Neural progenitor cell (in vitro differentiated cells): Measurements from ENCODE around the gene SS18L1. TPM values are rescaled to one million over a fixed set of nuclear protein-coding genes. Genes with fewer than 3 reads are reported as not detected.
A peak's percentile ranks its signal among the peaks of the same experiment; 100 is the strongest.
"Not testable (repeated sequence)": the region's sequence is repeated elsewhere in the genome, so short reads cannot be mapped to it uniquely, and the experiment has no call there.

ENCODE experiments used
- DNase-seq: peaks from one replicate; pipeline ENCODE4 v3.0.0-alpha.2; 2016; ENCODE audit warnings: low spot score
- H2AFZ ChIP-seq: fragments of 200-600 bp; sonication (generic); replicated peaks from 2 replicates; pipeline ENCODE4 v1.6.1; 2016; ENCODE audit warnings: antibody characterized with exemption
- H3F3A ChIP-seq: fragments of 200-600 bp; sonication (generic); 2 replicates; pipeline ENCODE4 v1.6.1; 2016; ENCODE audit warnings: antibody characterized with exemption, low read depth
- H3K27ac ChIP-seq: fragments of 200-600 bp; sonication (generic); 2 replicates; pipeline ENCODE4 v1.5.1; 2016; ENCODE audit warnings: mild to moderate bottlenecking
- H3K27me3 ChIP-seq: fragments of 200-600 bp; sonication (generic); 2 replicates; pipeline ENCODE4 v1.6.1; 2016; ENCODE audit warnings: mild to moderate bottlenecking, moderate library complexity
- H3K36me3 ChIP-seq: fragments of 200-600 bp; sonication (generic); 2 replicates; pipeline ENCODE4 v1.5.1; 2016
- H3K4me1 ChIP-seq: fragments of 200-600 bp; sonication (generic); 2 replicates; pipeline ENCODE4 v1.6.1; 2016; ENCODE audit warnings: mixed run types
- H3K4me2 ChIP-seq: fragments of 200-600 bp; sonication (generic); 2 replicates; pipeline ENCODE4 v1.6.1; 2016
- H3K4me3 ChIP-seq: fragments of 200-600 bp; sonication (generic); 2 replicates; pipeline ENCODE4 v1.5.1; 2016
- H3K79me2 ChIP-seq: fragments of 200-600 bp; sonication (generic); 2 replicates; pipeline ENCODE4 v1.6.1; 2016; ENCODE audit warnings: low read depth
- H3K9ac ChIP-seq: fragments of 200-600 bp; sonication (generic); 2 replicates; pipeline ENCODE4 v1.6.1; 2016
- H3K9me3 ChIP-seq: fragments of 200-600 bp; sonication (generic); 2 replicates; pipeline ENCODE4 v1.5.1; 2016; ENCODE audit warnings: low read depth
- H4K20me1 ChIP-seq: fragments of 200-600 bp; sonication (generic); 2 replicates; pipeline ENCODE4 v1.6.1; 2016; ENCODE audit warnings: low read depth
- H3K27ac Mint-ChIP-seq: 3 replicates; pipeline ENCODE4 v1.8.0; 2021; ENCODE audit warnings: mixed read lengths
- H3K27me3 Mint-ChIP-seq: 2 replicates; pipeline ENCODE4 v1.8.0; 2022; ENCODE audit warnings: low read depth, mild to moderate bottlenecking, inconsistent platforms, moderate library complexity, mixed read lengths; ENCODE audit not compliant: insufficient read depth
- H3K36me3 Mint-ChIP-seq: 3 replicates; pipeline ENCODE4 v1.8.0; 2021; ENCODE audit warnings: mixed read lengths
- H3K4me1 Mint-ChIP-seq: 3 replicates; pipeline ENCODE4 v1.8.0; 2021; ENCODE audit warnings: mixed read lengths
- H3K4me3 Mint-ChIP-seq: 3 replicates; pipeline ENCODE4 v1.8.0; 2021; ENCODE audit warnings: mild to moderate bottlenecking, moderate library complexity, mixed read lengths
- H3K9me3 Mint-ChIP-seq: 3 replicates; pipeline ENCODE4 v1.8.0; 2020; ENCODE audit warnings: mixed read lengths
- EZH2 ChIP-seq: fragments of 200-600 bp; sonication (generic); IDR thresholded peaks from 2 replicates; pipeline ENCODE4 v1.6.1; 2017; ENCODE audit warnings: antibody characterized with exemption, mild to moderate bottlenecking, moderate library complexity
- EZH2phosphoT487 ChIP-seq: fragments of 200-600 bp; sonication (generic); IDR thresholded peaks from 2 replicates; pipeline ENCODE4 v1.6.1; 2017; ENCODE audit warnings: antibody characterized with exemption
- total RNA-seq: library from RNA; depleted of rRNA; stranded (reverse); fragments of >200 nt; gene quantifications from 2 replicates; pipeline ENCODE4 v1.2.3, GENCODE V29; 2015; ENCODE audit warnings: low replicate concordance
- TF ChIP-seq, protein P1 (sequence below): fragments of 200-600 bp; sonication (generic); IDR thresholded peaks from 2 replicates; pipeline ENCODE4 v1.5.1; 2017; ENCODE audit warnings: antibody characterized with exemption, mild to moderate bottlenecking

Gene SS18L1
- total RNA-seq, 1 donor from 2014 or later, result 25.5 TPM

DNA sequence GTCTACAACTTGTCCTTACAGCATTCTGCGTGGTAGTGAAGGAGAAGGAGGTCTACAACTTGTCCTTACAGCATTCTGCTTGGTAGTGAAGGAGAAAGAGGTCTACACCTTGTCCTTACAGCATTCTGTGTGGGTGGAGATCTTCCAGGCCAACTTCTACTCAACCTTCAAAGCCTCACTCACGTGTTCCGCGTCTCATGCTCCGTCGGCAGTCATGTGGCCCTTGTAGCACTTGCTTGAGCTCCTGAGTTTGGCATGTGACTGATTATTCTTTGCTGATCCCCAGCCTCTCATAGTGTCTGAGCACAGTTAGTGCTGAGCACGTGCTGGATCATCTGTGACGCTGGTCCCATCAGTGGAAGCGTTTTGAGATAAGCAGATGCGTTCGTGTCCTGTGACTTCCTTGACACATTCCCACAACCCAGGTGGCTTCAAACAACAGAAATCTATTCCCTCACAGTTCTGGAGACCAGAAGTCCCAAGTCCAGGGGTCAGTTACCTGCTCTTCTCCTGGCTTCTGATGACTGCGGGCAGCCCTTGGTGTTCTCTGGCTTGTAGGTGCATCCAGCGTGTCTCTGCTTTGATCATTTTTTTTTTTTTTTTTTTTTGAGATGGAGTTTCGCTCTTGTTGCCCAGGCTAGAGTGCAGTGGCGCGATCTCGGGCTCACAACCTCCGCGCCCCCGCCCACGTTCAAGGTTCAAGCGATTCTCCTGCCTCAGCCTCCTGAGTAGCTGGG is 2.6 kb downstream of the SS18L1 start:
- Histone ChIP-seq H3K4me3 (no peak overlapping the region), H3K9ac (no peak overlapping the region), H3K36me3 (no peaks in the 10 kb centered on the region), H4K20me1 (peaks cover 84% of the 10 kb centered on the region), H3K27ac (no peak overlapping the region), H3K9me3 (no peaks in the 10 kb centered on the region), H3K27me3 (no peaks in the 10 kb centered on the region), H3K79me2 (peaks cover 93% of the 10 kb centered on the region), H3K4me1 (peaks cover 13% of the 10 kb centered on the region), H2AFZ (no peak overlapping the region), H3K4me2 (no peak overlapping the region), H3F3A (peaks cover 5% of the 10 kb centered on the region)
- DNase-seq, result no peak
- Mint-ChIP-seq H3K9me3 (no peaks in the 10 kb centered on the region), H3K4me1 (peaks cover 35% of the 10 kb centered on the region), H3K27me3 (peaks cover 18% of the 10 kb centered on the region), H3K4me3 (peak overlapping the region; percentile 93), H3K36me3 (peaks cover 18% of the 10 kb centered on the region), H3K27ac (no peak overlapping the region)
- no peak for TF ChIP-seq EZH2phosphoT487
- no peak for TF ChIP-seq EZH2
- TF ChIP-seq, protein P1, sequence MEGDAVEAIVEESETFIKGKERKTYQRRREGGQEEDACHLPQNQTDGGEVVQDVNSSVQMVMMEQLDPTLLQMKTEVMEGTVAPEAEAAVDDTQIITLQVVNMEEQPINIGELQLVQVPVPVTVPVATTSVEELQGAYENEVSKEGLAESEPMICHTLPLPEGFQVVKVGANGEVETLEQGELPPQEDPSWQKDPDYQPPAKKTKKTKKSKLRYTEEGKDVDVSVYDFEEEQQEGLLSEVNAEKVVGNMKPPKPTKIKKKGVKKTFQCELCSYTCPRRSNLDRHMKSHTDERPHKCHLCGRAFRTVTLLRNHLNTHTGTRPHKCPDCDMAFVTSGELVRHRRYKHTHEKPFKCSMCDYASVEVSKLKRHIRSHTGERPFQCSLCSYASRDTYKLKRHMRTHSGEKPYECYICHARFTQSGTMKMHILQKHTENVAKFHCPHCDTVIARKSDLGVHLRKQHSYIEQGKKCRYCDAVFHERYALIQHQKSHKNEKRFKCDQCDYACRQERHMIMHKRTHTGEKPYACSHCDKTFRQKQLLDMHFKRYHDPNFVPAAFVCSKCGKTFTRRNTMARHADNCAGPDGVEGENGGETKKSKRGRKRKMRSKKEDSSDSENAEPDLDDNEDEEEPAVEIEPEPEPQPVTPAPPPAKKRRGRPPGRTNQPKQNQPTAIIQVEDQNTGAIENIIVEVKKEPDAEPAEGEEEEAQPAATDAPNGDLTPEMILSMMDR, result no peak

DNA sequence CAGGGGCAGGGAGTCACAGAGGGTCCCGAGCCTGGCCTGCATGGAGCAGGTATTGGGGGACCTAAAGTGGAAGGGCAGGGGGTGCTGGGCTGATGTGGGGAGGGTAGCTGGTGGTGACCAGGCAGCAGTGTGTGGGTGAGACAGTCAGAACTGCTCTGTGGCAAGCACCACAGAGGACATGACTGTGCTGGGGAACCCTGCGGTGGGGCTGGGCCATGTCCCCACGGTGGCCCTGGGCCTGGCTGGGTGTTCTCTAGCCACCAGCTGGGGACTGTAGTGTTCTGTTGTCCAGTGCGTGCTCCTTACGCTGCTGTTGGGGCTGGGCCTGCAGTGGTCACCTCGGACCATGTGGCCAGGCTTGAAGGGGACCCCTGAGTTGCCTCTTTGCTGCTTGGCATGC is 3.6 kb downstream of the SS18L1 start:
- H3K9me3 ChIP-seq, result no peaks in the 10 kb centered on the region
- TF ChIP-seq, protein P1, result no peak
- no peak for TF ChIP-seq EZH2
- TF ChIP-seq EZH2phosphoT487, result no peak
- H3K9ac ChIP-seq, result no peak overlapping the region
- H3K4me1 ChIP-seq, result peaks cover 5% of the 10 kb centered on the region
- H3K27ac Mint-ChIP-seq, result no peak overlapping the region
- H3K79me2 ChIP-seq, result peaks cover 93% of the 10 kb centered on the region
- no peak overlapping the region for H3K27ac ChIP-seq
- H3K4me3 Mint-ChIP-seq, result no peak overlapping the region
- no peak for DNase-seq
- H4K20me1 ChIP-seq, result peaks cover 83% of the 10 kb centered on the region
- peaks cover 26% of the 10 kb centered on the region for H3K4me1 Mint-ChIP-seq
- H3K27me3 ChIP-seq, result no peaks in the 10 kb centered on the region
- no peak overlapping the region for H2AFZ ChIP-seq
- H3K36me3 Mint-ChIP-seq, result peaks cover 19% of the 10 kb centered on the region
- no peak overlapping the region for H3K4me2 ChIP-seq
- H3K4me3 ChIP-seq, result no peak overlapping the region
- peaks cover 2% of the 10 kb centered on the region for H3F3A ChIP-seq
- no peaks in the 10 kb centered on the region for H3K36me3 ChIP-seq
- H3K27me3 Mint-ChIP-seq, result peaks cover 14% of the 10 kb centered on the region
- no peaks in the 10 kb centered on the region for H3K9me3 Mint-ChIP-seq

DNA sequence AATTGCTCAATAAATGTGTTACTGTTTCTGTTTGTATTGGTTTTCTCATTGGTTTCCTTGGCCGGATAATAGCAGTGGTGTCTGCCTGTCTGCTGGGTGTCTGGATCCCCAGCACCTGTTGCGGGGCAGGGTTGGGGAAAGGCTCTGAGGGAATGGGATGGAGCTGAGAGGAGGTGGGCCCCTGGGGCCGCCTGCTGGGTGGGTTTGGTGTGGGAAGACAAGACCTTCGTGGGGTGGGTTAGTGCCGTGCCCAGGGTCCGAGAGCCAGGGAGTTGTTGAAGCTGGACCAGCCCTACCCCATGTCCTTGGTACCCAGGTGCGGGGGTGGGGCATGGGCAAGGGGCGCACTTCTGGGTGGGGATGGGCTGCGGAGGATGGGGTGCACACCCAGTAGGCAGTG is 4.0 kb downstream of the SS18L1 start:
- H4K20me1 ChIP-seq, result peaks cover 82% of the 10 kb centered on the region

DNA sequence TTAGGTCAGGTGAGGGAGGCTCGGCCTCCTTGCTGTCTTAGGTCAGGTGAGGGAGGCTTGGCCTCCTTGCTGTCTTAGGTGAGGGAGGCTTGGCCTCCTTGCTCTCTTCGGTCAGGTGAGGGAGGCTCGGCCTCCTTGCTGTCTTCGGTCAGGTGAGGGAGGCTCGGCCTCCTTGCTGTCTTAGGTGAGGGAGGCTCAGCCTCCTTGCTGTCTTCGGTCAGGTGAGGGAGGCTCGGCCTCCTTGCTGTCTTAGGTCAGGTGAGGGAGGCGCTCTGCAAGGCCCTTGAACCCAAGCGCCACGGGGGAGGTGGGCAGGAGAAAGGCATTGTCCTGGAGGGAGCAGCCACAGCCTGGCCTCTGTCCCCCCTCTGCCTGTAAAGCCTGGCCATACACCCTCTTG is 4.8 kb downstream of the SS18L1 start:
- not testable (repeated sequence) for H3K27ac Mint-ChIP-seq, DNase-seq, H3K9ac ChIP-seq, H3K27ac ChIP-seq, H3F3A ChIP-seq, H3K4me1 ChIP-seq, H3K27me3 ChIP-seq, H2AFZ ChIP-seq, H3K4me3 Mint-ChIP-seq, H3K9me3 ChIP-seq, H3K4me3 ChIP-seq, H3K36me3 ChIP-seq, H3K9me3 Mint-ChIP-seq, H3K4me2 ChIP-seq
- Mint-ChIP-seq H3K27me3 (peaks cover 11% of the 10 kb centered on the region), H3K36me3 (peaks cover 27% of the 10 kb centered on the region), H3K4me1 (peaks cover 23% of the 10 kb centered on the region)
- H4K20me1 ChIP-seq, result peaks cover 82% of the 10 kb centered on the region
- peaks cover 95% of the 10 kb centered on the region for H3K79me2 ChIP-seq

More for the DNA sequence above, 4.0 kb downstream of the SS18L1 start:
- peaks cover 5% of the 10 kb centered on the region for H3K4me1 ChIP-seq
- DNase-seq, result no peak
- peaks cover 11% of the 10 kb centered on the region for H3K27me3 Mint-ChIP-seq
- no peaks in the 10 kb centered on the region for H3K9me3 ChIP-seq
- H3K4me2 ChIP-seq, result no peak overlapping the region
- H3K27ac ChIP-seq, result no peak overlapping the region
- no peaks in the 10 kb centered on the region for H3K27me3 ChIP-seq
- H3K36me3 Mint-ChIP-seq, result peaks cover 21% of the 10 kb centered on the region
- H3K79me2 ChIP-seq, result peaks cover 93% of the 10 kb centered on the region
- no peaks in the 10 kb centered on the region for H3K9me3 Mint-ChIP-seq
- H3F3A ChIP-seq, result no peaks in the 10 kb centered on the region
- no peak overlapping the region for H2AFZ ChIP-seq
- no peak overlapping the region for H3K4me3 ChIP-seq
- TF ChIP-seq EZH2 (no peak), EZH2phosphoT487 (no peak)
- TF ChIP-seq, protein P1, result no peak
- peak overlapping the region; percentile 57 for H3K27ac Mint-ChIP-seq
- H3K9ac ChIP-seq, result no peak overlapping the region
- H3K4me3 Mint-ChIP-seq, result no peak overlapping the region
- H3K36me3 ChIP-seq, result no peaks in the 10 kb centered on the region
- H3K4me1 Mint-ChIP-seq, result peaks cover 23% of the 10 kb centered on the region
